ENCODE data around the gene BCL2L15.

BCL2L15 gene

DNA sequence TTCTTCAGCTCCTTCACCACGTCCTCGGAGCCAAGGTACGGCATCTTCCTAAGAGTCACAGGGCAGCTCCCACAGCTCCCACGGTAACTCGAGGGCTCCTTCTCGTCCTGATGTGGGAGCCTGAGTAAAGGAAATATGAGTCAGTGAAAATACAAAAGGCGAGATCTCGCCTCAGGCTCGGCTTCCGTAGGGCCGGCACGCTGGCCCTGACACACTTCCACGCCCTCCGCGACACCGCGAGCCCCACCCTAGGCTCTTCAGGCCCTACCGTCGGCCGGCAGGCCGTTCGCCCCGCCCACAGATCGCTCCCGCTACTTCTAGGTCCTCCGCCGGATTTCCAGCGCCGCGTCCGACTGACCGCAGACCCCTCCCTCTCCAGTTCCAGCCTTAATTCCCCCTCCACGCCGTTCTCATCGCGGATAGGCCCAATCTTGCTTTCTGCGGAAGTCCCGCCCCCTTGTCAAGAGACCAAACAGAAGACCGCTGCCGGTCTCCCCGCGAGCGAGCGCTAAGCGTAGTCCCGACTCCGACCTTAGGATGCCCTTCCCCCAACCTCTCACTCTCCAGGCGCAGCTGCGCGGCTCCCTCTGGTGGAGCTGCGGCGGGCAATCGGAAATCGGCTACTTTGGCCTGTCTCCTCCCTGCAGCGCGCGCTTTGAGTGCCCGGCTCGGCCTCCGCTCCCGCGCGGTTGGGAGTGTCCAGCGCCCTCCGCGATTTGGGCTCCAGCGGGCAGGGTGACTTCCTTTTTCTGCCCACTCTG lies 17.5 kb upstream of the BCL2L15 start, which contains the start of the genes AP4B1 and DCLRE1B:
Gene AP4B1, minus strand, starts transcription at position 126 of the 761 bp plus-strand sequence. Its CDS starts 82 bp downstream, at position 44.
Gene DCLRE1B, plus strand, starts transcription at position 653 of the 761 bp plus-strand sequence. CDS start 261 bp downstream, outside the sequence.
- DNase-seq = peak; percentile 94

DNA sequence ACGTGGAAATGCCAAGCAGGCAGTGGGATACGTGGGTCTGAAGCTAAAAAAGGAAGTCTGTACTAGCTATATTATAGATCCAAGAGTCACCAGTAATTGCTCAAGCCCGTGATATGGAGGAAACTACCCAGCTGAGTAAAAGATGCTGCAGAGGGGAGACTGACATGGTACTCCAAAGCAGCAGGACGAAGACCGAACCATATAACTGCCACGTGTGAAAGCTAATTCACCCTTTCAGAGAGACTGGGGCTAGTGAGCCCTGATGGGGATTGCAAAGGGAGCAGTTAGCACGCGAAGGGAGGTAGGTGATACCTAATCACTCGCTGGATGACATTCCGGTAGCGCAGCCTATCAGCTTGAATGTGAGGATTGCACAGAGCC lies 16.9 kb upstream of the BCL2L15 start:
- DNase-seq = peak; percentile 45

DNA sequence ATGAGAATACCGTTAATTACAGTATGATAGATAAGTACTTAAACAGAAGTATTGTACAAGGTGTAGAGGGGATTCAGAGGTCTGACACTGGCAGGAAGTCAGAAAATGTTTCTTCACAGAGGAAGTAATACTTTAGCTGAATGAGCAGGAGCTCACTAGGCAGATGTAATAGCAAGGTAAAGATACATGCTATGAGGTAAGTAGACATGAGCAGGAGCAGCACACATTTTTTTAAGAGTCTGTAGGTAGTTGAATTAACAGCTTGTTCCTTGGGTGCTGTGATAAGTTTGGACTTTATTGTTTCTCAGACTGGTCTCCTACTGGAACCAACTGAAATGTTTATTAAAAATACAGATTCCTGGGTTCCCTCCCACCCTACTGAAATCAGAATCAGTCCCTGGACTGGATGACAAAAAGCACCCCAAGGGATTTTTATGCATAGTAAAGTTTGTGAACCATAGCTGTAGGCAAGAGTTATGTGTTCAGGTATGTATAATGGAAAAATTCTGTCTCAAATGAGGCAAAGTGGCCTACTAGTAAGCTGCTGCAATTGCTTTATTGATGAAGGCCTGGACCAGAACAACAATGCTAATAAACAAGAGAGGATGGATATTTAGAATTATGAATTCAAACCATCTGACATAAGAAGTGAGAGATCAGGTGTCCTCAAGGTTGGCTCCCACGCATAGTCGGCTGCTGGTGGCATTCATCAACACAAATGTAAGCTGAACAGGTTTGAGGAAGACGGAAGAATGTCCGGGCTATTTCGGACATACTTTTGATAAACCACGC lies 16.3 kb upstream of the BCL2L15 start:
- no peak for DNase-seq

DNA sequence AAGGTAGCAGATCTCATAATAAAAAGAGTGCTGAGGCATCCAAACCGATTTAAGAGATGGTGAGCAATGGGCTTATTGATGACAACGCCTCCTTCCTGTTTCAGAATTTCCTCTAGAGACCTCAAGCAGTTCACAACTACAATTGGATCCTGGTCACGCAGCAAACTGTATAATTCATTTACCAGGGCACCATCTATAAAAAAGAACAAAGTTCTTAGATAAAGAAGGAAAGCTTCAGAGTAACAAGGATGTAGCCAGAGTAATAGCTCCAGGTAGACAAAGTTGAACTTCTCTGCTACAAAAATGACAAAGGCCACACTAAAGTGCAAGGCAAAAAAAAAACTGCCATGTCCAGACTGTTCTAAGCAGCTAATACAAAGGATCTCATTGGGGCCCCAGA lies 13.8 kb upstream of the BCL2L15 start:
- no peak for DNase-seq

DNA sequence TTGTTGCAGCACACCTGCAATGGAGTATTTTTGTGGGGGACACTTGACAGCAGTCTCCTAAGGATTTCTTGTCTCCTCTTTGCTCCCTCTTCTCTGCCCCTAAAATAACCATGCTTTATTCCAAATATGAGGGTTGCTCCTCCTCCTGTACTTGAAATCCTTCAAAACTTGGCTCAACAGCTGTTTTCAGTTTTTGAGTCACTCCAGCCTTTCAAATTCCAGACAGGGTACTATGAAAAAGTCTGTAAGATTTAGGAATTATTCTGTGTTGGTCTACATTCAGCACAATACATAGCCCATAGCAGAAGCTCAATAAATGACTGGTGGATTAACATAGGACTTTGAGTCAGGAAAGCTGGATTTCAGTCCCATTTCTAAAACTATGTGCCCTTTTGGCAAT lies 11.7 kb upstream of the BCL2L15 start:
- DNase-seq = no peak

DNA sequence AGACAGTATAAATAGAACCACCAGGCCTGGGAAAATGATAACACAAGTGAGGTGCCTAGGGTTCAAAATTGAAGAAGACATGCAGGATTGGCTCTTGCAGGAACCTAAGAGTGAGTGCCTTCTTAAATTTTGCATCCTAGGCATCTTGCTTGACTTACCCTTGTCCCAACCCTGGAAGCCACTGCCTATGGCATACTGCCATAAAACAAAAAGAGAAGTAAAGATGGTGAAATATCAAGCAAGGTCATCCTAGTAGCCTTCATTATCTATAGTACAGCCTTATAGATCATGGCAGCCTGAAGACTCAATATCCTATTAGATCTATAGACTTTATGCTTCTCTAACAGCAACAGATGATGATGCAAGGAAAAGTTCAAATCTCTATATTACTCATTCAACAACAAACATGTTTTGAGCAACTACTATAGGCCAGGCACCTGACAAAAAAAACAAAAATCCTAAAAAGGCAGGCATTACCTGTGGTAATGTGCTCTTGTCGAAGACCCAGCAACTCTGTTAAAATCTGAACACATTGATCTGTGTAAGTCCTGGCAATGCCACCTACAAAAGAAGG lies 10.9 kb upstream of the BCL2L15 start:
- no peak for DNase-seq

DNA sequence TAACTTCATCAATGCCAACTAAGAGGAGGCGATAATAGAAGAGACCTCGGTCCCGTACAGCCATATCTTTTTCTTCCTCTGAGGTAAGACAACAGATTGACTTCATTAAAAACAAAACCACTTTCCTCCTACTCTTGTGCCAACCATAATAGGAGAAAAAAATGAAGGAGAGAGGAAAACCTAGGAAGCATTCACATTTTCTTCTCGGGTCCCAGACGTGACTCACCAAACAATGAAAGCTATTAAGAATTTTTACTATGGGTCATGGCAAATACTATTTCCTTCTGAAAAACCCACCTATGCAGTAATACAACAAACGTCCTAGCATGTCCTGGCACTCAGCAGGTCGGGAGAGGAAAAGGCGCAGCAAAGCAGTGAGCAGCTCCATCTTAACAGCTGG lies 8.6 kb upstream of the BCL2L15 start:
- DNase-seq = no peak

DNA sequence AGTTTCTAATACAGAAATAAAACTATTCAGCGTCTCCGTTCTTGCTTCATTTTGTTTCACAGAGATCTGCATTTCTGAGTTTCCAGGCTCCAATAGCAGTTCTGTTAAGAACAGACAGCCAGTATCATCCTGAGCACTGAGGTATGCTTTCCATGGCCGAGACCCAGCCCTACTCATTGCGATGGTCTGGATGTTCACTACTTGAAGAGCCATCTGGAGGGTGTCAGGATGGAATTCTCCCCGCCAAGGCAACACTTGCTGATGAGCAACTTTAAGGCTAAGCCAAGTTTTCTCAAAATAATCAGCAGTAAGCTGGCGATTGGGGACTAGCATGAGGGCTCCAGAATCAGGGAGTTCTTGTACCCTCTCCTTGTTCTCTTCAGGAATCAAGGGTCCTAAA lies 7.7 kb upstream of the BCL2L15 start:
- no peak for DNase-seq

DNA sequence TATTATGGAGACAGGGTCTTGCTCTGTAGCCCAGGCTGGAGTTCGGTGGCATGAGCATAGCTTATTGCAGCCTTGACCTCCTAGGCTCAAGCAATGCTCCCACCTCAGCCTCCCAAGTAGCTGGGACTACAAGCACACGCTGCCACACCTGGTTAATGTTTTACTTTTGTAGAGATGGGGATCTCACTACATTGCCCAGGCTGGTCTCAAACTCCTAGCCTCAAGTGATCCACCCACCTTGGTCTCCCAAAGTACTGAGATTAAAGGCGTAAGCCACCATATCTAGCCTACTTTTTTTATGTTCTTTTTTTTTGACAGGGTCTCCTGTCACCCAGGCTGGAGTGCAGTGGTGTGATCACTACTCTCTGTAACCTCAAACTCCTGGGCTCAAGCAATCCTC lies 5.9 kb upstream of the BCL2L15 start:
- no peak for DNase-seq

DNA sequence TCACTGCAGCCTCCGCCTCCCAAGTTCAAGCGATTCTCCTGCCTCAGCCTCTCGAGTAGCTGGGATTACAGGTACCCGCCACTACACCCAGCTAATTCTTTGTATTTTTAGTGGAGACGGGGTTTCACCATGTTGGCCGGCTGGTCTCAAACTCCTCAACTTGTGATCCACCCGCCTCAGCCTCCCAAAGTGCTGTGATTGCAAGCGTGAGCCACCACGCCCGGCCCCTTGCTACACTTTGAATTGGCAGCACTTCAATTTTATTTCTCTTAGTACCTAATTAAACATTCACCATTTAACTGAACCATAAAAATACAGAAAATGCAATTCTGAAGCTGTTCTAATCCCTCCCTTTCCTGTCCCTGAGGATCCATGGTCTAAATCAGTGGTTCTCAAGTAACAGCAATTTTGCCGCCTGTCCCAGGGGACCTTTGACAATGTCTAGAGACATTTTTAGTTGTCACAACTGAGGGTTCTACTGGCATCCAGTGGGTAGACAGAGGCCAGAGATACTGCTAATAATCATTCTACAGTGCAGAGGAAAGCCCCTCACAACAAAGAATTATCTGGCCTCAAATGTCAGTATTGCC lies 4.3 kb upstream of the BCL2L15 start:
- no peak for DNase-seq

DNA sequence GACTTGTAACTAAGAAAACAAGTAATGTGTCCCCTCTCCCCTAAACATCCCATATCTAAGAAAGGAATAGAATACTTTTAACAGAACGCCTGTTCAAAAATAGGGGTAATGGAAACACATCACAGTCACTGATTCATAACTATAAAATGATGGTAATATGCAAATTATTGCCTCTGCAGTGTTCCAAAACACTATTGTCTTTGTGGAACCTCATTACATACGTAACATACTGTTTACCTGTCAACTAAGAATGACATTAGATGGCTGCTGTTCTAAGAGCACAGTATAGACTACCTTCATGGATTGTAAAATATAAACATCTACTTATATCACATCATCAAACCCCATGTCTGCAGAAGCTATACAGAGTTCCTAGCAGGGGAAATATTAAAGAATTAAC lies 3.4 kb upstream of the BCL2L15 start:
- DNase-seq = no peak

DNA sequence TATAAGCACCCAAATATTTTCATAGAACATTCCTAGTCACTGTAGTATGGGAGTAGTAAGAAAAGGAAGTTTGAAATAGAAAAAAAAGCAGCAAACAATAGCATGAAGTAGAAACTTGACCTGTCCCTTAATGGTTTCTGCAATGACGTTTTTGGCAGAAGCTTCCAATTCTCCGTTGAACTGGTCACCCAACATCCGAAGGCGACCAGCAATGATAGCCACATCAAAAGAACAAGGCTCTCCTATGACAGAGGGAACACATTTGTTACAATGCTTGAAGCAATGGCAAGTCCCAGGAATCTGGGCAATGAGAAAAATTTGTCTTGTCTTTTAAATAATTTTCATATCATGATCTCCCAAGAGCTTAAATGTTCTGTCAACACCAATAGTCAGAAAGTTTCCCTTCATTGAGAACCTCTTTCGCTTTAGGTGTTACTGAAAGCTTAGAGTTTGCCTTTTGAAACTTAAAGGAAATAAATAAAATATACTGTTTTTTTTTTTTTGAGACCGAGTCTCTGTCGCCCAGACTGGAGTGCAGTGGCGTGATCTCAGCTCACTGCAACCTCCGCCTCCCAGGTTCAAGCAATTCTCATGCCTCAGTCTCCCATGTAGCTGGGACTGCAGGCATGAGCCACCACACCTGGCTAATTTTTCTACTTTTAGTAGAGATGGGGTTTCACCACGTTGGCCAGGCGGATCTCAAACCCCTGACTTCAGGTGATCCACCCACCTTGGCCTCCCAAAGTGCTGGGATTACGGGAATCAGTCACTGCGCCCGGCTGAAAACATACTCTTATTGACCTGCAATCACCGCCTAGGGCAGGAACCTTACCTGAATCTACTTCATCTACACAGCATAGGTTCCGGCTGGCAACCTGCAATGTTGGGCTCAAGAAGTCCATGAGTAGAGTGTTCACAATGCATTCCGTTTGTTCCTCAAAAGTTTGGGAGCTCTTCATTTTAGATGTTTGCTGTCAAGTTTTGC lies 672 bp downstream of the BCL2L15 start:
- no peak for DNase-seq

DNA sequence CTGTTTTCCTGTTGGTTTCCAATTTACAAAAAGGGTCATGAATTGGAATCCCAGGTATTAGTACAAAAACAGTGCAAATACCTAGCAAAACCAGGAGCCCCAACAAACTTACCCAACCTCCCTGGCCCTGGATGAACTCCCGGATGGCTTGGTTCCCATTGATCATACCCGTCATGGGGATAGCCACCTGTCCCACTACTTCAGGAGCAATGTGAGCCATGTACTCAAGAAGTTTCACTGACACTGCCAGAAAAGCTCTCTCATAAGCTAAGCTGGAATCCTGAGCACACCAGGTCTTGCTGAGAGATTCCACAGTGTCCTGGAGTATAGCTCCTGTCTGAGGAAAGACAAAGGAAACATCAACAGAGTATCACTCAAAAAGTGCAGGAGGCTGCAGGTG lies 5.7 kb downstream of the BCL2L15 start:
- DNase-seq = no peak

DNA sequence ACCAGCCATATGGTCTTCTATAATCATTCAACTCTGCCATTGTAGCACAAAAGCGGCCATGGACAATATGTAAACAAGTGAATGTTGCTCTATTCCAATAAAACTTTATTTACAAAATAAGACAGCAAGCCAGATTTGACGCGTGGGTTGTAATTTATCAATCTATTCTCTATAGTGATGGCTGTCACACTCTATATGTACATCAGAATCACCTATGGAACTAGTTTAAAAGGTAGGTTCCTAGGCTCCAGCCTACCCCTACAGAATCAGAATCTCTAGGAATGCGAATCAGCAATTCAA lies 7.7 kb downstream of the BCL2L15 start:
- DNase-seq = no peak

DNA sequence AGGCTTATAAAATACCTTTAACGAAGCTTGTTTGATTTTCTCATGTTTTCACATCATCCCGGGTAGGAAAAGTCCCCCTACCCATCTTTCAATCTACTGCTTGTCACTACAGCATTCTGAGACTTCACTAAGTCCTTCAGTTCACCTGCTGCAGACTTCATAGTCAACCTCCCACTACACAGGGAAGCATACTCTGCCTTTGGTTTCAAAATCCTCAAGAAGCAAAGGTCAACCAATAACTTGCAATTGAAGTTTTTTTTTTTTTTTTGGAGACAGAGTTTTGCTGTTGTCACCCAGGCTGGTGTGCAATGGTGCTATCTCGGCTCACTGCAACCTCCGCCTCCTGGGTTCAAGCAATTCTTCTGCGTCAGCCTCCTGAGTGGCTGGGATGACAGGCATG lies 11.2 kb downstream of the BCL2L15 start:
- no peak for DNase-seq

DNA sequence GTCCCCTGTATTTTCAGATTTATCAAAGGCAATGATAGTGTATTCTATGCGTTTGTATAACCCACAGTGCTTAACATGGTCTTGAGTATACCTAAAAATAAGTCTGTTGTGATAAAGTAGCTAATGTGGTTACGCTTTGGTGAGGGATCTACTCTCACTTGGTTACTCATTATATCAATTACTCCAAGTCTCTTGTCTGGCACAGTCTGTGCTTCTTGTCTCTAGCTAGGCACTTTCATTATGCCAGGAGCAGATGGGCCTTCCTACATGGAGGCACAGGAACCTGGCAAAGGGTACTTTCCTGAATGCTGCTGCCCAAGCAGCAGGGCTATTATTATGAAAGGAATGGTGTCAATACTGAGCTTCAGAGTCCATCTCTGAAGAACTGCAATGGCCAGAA lies 11.7 kb downstream of the BCL2L15 start:
- DNase-seq = no peak

DNA sequence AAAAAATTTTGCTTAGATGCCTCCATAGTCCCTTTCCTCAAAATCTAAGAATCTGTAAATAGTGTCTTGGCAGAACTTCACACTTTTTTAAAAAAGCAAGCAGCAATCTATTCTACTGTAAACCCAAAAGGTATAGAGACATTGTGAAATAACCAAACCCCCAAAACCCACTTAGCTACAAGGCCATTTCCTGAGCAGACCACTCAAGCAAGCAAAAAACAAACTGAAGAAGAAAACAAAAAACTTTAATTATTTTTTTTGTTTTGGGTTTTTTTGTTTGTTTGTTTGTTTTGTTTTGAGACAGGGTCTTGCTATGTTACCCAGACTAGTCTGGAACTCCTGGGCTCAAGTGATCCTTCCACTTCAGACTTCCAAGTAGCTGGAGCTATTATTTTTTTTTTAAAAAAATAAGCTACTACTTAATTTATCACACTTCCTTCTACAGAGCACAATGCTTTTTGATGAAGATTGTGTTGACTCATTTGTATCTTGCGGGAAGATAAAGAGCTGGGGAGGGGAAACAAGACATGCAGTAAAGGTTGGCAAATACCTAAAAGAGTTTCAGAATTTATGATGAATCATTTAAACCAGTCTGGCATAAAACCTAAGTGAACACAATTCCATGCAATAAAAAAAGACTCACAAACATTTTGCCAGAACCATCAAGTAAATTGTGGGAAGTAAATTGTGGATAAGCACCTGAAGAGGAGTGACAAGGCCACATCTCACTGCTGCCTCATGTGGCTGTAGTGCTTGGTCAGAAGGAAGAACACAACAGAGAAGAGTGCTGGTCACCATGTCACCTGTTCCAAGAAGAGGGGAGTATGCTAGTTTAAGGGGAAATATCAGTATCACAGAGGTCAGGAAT lies 13.1 kb downstream of the BCL2L15 start:
- DNase-seq = no peak

DNA sequence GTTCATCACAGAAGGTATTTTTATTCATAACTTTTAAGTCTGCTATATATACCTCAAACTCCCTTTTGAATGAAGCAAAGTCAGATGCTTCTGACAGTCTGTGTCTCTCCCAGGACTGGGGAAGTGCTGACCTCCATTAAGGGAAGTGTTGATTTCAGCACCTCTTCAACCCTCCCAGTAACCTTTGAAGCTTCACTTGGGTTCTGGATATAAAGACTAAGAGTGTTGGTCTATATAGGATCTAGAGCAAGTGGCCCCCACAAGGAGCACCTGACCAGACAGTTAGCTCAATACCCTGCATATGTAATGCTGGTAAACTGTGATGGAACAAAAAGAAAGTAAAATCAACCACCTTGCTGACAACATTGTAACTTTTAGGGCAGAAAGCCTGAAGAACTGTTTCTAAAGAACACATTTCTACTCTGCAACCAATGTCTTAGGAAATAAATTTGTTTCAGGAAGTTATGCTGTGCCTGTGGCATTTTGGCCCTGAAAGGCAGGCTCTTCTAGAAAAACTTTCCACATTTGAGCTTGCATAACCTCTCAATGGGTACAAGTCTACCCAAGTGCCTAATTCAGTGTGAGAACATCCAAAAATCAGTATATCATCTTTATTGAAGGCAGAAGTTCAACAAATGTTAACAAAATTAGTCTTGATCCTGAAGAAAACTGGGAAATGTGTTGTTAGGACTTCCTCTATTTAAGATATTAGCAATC lies 15.0 kb downstream of the BCL2L15 start:
- no peak for DNase-seq

DNA sequence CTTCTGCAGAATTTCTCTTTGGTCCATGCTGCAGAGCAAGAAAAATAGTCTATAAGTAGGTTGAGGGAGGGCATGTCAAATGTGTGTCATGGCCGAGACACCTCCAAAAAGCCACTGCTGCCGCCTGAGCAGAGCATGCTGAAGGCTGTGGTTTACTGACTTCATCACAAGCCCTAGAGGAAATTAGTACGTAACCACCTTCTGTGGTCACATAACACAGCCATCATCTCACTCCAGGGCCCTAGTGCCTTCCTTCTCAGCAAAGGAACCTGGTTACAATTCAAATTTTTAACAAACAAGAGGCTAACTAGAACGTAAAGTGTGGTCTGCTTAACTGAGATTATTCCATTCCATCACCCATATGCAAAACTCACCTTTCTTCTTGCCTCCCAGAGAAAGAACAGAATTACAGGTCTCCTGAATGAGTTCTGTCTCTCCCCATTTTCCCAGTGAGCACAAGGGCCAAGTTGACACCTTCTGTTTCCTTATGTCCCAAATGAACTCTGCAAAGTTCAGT lies 15.7 kb downstream of the BCL2L15 start, which contains the start of gene PTPN22:
Gene PTPN22, minus strand, starts transcription at position 116 of the 517 bp plus-strand sequence.
- DNase-seq = peak; percentile 74

DNA sequence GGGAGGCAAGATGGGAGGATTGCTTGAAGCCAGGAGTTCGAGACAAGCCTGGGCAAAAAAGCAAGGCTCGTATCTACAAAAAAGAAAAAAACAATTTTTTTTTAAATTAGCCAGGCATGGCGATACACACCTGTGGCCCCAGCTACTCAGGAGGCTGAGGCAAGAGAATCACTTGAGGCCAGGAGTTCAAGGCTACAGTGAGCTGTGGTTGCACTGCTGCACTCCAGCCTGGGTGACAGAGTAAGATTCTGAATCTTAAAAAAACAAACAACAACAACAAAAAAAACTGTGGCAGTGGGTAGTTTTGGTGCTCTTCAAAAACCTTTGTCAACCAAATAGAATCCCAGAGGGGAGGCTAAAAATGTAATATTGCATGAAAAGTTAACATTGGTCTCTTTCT lies 16.6 kb downstream of the BCL2L15 start:
- no peak for DNase-seq
